GM18519 (cell line): ENCODE data around the gene DBH.
"Not testable (repeated sequence)": the region's sequence is repeated elsewhere in the genome, so short reads cannot be mapped to it uniquely, and the experiment has no call there.

Experiments
- ATAC-seq: cut with Tn5 transposase; IDR thresholded peaks from one replicate; pipeline ENCODE4 v1.9.1; 2021; ENCODE audit warnings: mild to moderate bottlenecking, moderate library complexity; ENCODE audit not compliant: unreplicated experiment, low FRiP score

The DBH gene

DNA sequence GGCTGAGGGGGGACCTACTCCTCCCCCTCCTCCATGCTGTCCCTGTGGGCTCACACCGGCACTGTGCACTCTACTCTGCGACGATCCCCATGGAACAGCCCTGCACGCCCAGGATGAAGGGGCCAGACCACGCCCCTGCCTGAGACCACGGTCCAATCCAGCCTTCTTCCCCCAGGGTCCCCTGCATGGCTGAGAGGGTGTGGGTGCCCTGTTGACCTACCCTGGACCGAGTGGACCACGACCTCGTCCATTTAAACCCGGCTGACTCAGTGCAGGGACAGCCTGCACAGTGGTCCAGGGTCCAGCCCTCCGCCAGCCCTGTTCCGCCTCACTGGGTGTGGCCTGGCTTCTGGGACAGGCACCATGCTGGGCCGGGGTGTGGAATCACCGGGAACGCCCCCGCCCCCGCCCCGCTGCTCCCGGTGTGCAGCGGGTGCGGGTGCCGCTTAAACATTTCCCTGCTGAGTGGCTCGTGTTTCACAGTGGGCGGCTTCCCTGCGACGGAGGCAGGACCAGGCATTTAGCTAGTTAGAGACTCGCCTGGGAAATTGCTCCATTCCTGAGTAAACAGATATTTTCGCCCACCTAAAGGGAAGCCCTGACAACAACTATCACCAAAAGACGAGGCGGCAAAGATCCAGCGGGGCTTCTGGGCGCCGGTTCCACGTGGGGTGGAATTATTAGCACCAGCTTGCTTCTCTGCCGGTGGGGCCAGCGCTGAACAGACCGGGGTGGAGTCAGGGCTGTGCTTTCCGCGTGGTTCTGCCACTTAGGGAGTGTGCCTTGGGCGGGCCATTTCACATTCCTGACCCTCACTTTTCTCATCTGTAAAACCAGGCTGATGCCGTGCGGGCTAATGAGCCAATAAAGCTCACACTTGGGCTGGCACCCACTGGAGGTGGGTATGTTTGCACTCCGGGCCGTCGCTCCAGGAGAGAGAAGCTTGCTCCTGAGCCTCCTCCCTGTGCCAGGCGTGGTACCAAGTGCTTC lies 22.6 kb downstream of the DBH start:
- no peak for ATAC-seq

DNA sequence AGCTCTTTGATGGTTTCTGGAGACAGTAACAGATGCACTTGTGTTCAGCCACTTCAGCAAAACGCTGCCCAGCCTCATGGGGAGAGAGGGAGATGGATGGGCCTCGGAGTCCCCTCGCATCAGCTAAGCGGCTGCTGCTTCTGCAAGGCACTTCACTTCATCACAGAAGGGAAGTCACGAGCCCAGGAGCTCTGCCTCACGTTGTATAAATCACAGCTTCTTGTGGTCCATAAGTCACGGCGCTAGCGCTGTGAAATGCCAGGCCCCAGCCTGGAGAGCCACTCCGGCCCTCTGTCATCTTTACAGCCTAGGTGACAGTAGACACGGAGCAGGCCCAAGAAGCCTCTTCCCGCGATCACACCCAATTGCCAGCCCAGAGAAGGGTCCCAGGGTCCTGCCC lies 23.4 kb downstream of the DBH start:
- no peak for ATAC-seq

DNA sequence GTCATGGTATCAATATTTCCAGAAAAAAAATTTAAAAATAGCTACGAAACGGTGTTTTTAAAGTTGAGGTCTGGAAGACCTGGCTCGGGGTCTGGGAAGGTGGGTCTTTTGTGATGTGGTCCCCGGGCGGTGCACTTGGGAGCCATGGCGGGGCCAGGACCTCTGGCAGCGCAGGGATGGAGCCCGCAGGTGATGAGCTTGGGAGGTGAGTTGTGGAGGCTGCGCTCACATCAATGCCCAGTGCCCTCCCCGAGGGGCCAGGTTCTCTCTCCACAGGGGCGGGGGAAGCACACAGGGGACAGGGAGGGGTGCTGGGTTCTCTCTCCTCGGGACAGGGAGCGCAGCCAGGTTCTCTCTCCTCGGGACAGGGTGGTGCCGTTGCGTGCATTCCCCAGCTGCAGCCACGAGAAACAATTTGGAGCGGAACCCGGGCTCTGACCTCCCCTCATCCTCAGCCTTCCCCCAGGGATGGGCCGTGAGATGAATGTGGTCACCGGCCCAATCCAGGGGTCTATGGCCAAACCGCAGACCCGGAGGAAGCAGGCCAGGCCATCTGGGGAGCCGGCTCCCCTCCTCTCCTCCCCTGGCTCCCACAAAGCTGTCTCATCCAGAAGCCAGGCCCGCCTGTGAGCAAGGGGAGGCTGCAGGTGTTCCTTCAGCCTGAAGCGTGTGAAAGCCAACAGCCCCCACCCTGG lies 25.8 kb downstream of the DBH start:
- no peak for ATAC-seq

DNA sequence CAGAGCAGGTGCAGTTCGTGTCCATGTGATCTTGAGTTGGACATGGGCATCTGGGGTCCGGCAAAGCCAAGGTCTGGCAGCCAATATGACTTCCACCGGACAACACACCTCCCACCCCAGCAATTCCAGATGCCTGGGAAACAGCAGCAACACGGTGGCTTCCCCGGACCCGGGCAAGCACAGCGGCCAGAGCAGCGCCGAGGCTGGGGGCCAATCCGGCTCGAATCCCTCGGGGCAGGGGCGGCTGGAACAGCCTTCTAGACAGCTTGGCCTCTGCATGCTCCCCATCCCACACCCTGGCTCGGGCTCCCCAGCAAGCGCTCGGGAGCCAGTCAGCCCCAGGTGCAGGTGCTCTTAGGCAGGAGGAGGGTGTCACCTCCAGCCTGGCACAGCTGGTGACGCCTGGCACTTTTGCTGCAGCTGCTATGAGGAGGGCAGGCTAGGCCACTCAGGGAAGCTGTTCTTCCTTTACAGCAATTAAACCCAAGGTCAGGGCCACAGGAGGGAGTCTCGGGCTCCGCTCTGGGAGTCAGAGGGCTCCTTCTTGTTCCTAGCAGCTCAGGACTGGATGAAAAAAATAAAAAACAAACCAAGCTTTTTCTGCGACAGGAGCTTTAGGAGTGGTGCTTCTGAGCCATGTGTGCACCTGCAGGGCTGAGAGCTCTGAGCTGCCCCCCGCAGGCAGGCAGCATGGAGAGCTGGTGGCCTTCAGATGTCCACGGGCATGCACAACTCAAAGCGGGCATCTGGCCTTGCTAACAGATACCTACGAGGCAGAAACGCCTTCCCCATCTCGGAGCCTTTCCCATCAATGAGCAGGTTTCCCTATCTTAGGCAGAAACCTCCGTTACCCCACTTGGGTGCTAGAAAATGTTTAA lies 28.2 kb downstream of the DBH start:
- ATAC-seq: no peak

- ATAC-seq: no peak
Measured at GRCh38 chr9:133665096-133665495, 28.9 kb downstream of the DBH start.

GRCh38 chr9:133665535-133665934 lies 29.4 kb downstream of the DBH start:
- ATAC-seq: no peak

- no peak for ATAC-seq
Measured at GRCh38 chr9:133666387-133666786, 30.2 kb downstream of the DBH start.

- ATAC-seq: no peak
Measured at GRCh38 chr9:133666845-133667244, 30.7 kb downstream of the DBH start.

- ATAC-seq: no peak
Measured at GRCh38 chr9:133667759-133668450, 31.7 kb downstream of the DBH start.

- no peak for ATAC-seq
Measured at GRCh38 chr9:133669182-133669801, 33.1 kb downstream of the DBH start.

DNA sequence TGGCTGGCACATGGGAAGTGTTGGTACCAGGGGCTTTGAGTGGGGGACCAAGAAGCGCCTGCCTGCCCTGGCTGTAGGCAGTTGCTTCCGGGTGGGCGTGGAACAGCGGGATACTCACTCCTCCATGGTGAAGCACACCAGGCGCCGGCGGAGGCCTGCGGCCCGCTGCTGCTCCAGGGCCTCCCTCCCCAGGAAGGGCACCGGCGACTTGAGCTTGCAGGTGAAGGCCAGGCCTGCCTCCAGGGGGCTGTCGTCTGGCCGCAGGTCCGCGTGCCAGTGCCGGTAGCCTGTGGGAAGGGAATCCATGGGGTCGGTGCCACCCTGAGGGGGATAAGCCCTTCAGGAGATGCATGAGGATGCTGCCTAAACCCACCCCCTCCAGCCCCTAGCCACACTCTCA lies 34.3 kb downstream of the DBH start:
- no peak for ATAC-seq

DNA sequence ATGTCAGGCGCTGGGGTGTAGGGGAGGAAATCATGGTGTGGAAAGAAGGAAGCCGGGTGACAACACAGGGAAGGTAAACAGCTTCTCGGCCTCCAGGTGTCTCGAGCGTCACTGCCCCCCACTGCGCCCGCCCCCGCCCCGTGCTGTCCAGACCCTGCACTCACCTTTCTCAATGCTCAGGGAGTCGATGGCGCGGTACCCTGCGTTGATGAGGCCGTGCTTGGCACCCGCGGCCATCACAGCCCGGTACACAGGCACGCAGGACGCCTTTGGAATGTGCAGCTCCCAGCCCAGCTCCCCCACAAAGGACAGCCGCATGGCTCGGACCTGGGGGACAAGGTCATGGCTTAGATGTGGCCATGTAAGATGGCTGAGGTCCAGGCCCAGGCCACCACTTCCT lies 35.2 kb downstream of the DBH start:
- no peak for ATAC-seq

DNA sequence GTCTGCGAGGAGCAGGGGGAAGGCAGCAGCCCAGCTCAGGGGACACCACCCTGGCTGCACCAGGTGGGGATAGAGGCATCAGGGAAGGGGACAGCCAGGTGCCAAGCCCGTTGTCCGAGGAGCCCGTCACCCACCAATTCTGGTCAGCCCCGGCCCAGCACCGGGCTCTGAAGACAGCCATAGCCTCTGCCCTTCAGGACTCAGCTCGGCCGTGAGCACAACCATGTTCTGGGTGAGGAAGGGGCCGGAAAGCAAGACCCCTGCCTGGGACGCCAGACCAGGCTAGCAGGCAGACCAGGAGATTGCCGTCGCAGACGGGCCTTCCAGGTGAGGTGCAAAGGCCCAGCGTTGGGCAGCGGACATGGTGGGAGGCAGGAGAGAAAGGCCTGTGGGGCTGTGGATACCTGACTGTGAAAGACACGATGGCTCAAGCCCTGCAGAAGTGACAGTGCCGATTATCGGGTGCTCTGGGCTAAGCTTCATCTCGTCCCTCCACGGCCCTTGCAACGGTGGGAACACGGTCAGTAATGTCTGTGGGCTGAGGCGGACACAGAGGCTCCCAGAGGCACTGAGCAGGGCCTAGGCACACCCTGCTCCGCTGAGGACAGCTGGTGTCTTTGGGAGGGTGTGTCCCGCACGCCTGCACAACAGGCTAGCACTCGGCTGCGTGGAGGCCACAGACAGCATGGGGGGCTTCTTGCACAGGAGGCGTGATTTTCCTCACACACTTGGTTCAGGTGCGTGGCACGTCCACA lies 36.5 kb downstream of the DBH start:
- no peak for ATAC-seq

- ATAC-seq: no peak
Measured at GRCh38 chr9:133673258-133673655, 37.1 kb downstream of the DBH start.

GRCh38 chr9:133674091-133674490 lies 37.9 kb downstream of the DBH start:
- ATAC-seq: no peak

DNA sequence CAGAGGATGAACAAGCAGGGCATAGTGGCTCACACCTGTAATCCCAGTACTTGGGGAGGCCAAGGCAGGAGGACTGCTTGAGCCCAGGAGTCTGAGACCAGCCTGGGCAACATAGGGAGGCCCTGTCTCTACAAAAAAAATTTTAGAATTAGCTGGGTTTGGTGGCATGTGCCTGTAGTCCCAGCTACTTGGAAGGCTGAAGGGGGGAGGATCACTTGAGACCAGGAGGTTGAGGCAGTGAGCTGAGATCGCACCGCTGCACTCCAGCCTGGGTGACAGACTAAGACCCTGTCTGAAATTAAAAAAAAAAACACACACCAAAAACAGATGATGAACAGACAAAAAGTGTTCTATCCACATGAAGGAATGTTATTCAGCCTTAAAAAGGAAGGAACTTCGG lies 39.6 kb downstream of the DBH start:
- ATAC-seq: not testable (repeated sequence)

DNA sequence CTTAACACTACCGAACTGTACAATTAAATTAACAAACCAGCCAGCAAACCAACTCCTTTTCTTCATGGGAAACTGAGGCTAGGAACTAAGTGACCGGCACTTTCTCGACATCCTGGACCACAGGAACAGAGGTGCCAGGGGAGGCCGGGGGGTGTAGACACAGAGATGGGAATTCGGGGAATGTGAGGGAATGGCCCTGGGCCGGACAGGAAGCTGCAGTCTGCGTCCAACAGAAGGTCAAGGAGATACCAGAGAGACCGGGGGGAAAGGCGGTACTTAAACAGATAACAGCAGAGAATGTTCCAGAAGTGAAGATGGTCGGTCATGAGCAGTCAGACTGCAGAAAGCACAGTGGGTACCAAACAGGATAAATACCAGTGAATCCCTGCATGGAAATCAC lies 40.3 kb downstream of the DBH start:
- ATAC-seq: no peak

- no peak for ATAC-seq
Measured at GRCh38 chr9:133677126-133678010, 41.2 kb downstream of the DBH start.
